NCI-H1105 (cell line): ENCODE results near the gene NTRK2.

Source experiments
- DNase-seq: peaks from one replicate; lab custom pipeline; 2025; lab: John Stamatoyannopoulos, UW

Gene NTRK2

DNA sequence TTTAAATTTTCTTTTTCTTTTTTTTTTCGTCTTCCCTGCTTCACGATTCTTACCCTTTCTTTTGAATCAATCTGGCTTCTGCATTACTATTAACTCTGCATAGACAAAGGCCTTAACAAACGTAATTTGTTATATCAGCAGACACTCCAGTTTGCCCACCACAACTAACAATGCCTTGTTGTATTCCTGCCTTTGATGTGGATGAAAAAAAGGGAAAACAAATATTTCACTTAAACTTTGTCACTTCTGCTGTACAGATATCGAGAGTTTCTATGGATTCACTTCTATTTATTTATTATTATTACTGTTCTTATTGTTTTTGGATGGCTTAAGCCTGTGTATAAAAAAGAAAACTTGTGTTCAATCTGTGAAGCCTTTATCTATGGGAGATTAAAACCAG lies 352.2 kb downstream of the NTRK2 start:
- no peak for DNase-seq

GRCh38 chr9:85024374-85024773 lies 354.8 kb downstream of the NTRK2 start:
- DNase-seq: no peak

- DNase-seq: no peak
Observed at GRCh38 chr9:85025638-85026037, 356.1 kb downstream of the NTRK2 start.

GRCh38 chr9:85027870-85028269 lies 358.3 kb downstream of the NTRK2 start:
- no peak for DNase-seq

DNA sequence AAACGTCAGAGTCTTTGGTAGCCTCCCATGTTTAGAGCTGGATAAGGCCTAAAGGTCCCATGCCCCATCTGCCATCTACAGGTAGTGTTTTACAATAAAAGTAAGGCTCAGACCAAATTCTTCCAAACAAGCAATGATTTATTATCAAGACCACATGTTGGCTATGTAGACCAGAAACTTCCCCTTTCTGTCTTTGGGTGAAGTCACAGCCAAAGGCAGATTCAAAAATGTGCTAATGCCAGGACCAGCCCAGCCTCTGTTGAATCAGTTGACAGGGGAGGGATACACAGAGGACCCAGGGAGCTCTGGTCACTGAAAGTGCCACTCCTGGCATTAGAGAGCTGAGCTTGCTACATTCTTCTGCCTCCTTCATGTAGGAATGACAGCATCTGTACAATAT lies 360.8 kb downstream of the NTRK2 start:
- no peak for DNase-seq

- no peak for DNase-seq
Observed at GRCh38 chr9:85036496-85036895, 367.0 kb downstream of the NTRK2 start.

DNA sequence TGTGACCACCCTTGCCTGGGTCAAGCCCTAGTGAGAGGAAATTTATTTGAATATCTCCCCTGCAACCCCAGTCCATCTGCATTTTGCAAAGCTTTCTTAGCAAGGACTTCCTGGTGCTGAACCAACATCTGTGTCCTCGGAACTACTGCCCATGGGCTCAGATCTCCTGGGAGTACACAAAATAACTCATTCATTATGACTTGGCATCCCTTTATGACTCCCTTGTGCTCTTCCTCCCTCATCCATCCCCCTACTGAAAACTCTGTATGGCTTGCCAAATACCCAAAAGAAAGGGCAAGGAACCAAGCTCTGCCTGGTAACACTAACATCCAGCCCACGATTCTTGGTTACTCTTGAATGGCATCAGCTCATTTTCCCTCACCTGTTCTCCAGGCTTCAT lies 368.5 kb downstream of the NTRK2 start:
- DNase-seq: no peak

DNA sequence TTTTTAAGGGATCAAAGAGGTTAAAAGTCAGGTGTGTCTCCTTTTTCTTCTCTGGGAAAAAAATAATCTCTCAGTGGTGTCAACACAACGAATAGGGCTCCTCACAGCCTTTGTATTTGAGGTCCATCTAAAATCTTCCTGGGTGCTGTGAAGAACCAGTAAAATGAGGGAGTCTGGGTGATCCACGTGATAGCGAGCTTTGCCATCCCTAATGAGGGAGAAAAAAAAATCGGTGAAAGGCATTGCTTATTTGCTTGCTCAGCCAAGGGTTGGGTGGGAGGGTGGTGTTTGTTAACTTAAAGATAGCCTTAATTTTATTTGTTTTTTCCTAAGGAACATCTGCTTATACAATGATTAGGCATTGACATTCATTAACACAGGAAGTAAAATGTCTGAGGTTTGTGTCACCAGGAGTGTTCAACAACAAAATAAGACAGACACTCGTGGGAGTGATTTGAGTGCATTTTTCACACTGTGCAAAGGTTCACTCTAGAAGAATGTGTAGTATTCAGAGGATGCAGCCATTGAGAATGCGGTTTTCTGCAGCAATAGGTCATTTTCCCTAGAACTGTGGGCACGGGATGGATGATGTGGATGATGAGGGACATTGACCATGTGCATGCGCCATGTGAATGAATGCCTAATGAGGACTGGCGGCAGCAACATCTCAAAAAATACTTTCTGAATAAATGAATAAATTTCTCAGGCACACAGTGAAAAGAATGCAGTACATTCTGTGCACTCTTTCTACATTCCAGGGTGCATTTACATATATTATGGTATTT lies 369.5 kb downstream of the NTRK2 start:
- DNase-seq: no peak

GRCh38 chr9:85040146-85040545 lies 370.6 kb downstream of the NTRK2 start:
- DNase-seq: no peak

GRCh38 chr9:85040821-85041465 lies 371.4 kb downstream of the NTRK2 start:
- no peak for DNase-seq

GRCh38 chr9:85041466-85042137 lies 372.1 kb downstream of the NTRK2 start:
- no peak for DNase-seq

DNA sequence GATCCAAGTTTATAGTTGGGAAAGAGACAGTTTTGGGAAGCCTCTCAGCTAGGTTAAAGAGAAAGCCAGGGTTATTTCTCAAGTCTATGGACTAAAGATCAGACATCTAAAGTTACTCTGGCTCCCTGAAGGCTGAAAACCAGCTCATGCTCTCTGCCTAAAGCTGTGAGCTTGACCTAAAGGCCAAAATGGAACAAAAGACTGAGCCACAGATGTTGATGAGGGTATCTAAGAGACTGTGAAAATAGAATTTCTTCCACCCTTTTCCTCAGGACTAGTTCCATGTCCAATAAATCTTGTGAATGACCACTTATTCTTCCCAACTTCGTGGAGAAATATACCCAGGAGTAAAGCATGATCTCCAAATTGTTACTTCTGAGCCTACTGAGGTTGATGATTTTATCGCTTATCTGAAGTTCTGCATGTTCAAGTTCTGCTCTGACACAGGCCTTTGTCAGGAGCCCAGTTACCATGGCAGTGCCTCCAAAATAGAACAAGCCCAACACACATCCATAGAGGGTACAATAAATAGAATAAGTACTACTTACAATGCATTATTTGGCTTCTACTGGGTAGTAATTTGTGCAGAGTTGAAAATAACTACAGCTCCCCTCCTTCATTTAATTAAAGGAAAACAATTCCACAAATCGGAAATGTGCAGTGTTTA lies 373.6 kb downstream of the NTRK2 start:
- DNase-seq: no peak

GRCh38 chr9:85045271-85045670 lies 375.7 kb downstream of the NTRK2 start:
- DNase-seq: no peak

GRCh38 chr9:85046475-85046874 lies 376.9 kb downstream of the NTRK2 start:
- DNase-seq: no peak

DNA sequence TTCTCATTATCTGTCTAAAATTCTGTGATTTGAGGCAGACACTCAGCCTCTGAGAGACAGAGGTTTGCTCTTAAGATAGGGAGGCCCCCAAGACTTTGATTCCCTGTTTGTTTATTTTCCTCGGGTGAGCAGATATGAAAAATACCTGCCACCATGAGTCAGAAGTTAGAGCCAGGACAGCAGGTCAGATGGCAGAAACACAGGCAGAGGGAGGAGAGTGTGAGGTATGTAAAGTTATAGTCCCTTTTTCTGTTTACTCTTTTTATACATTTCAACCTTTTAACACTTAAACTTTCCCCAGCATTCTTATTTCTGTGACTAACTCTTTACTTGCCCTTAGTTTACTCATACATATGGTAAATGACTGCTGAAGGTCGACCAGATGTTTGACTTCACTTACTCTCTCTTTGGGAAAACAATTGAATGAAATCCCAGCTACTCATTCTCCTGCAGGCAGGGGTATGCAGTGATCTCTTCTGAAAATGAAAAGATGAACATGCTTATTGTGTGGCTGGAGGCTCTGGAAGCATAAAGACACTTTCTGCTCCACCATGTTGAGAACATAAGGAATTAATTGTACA lies 383.8 kb downstream of the NTRK2 start:
- no peak for DNase-seq

DNA sequence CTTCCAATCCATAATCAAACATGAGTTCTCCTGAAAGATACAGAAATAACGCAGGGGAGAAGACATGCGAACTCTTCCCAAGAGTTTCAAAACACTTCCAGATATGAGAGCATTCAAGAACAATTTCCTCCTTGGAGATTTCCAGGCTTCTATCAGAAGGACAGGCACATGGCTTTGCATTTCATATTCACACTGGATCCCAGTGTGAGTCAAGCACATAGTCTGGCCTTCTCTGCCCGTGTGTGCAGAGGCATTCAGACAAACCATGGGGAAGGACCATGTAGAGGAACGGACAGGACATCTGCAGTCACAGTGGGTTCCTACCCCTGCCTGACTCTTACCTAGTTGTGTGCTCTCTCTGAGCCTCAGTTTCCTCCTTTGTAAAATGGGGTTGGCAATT lies 384.5 kb downstream of the NTRK2 start:
- DNase-seq: no peak

- no peak for DNase-seq
Observed at GRCh38 chr9:85055506-85056202, 386.1 kb downstream of the NTRK2 start.

DNA sequence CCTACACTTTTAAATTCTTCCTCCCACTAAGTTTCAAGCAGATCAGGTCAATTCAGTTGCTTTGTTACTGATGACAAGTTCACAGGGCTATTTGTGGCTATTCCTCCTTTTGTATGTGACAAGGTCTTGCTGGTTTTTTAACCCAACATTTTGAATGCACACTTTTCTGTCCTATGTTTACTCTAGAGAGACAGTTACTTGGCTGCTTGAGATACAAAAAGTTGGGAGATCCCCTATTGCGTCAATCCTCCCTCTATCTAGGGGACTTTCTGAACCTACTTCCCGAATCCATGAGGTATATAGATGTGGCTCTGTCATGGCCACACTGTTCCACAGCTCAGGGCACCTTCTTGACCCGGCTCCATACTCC lies 386.7 kb downstream of the NTRK2 start:
- no peak for DNase-seq

- DNase-seq: no peak
Observed at GRCh38 chr9:85061969-85062368, 392.4 kb downstream of the NTRK2 start.

DNA sequence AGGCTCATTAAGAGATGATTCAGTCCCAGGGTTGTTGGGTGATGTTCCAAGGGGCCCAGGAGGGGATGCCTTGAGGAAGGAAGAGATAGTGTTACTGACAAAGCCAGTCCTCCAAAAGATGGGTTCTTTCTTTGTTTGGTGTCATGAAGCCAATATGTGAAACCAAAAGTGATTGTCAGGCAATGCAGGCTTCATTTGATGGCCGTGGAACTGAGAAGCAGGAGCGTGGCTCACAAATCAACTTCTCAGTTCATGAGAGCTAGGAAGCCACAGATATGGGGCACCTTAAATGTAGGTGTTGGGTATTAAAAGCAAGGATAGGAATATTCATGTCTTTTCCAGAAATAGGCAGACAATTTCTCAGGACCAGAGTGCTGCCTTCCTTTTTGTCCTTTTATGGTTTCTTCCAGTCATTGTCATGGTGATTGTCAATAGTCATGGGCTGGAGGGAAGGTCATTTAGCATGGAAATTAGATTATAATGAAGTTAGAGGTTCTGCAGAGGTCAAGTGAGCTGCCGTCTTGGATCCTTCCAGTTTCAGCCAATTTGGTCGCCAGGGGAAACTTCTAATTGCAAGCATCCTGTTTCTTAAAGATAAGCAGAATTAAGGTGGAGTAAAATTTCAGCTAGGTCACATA lies 393.0 kb downstream of the NTRK2 start:
- no peak for DNase-seq

DNA sequence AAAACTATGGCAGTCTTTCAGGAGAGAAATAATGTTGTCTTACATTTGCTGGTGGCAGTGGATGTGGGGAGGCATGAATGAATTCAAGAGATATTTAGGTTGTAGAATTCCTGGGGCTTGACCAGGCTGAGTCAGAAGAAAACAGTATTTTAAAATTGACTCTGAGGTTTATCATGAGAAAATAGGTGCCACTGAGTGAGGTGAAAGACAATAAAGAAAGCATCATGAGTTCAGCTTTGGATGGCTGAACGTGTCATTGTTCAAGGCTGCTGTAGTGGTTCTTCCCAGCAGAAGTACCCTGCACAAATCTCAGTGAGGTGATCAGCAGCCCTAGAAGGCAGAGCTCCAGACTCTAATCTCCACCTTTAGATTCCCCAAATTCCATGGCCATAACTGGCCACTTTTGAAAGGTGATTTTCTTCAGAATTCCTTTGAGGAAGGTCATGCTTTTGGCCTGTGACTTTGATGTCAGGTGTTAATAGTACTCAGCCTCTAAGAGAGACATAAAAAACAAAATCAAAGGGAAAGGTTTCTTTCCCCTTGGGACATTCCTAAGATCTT lies 395.4 kb downstream of the NTRK2 start:
- DNase-seq: no peak
